HG02840 (cell line): Measurements from ENCODE around the gene MRPS27.
"Not testable (repeated sequence)": the region's sequence is repeated elsewhere in the genome, so short reads cannot be mapped to it uniquely, and the experiment has no call there.

Experiments
- ATAC-seq: cut with Tn5 transposase; IDR thresholded peaks from one replicate; pipeline ENCODE4 v1.9.1; 2021; ENCODE audit warnings: mild to moderate bottlenecking, moderate library complexity, moderate number of reproducible peaks; ENCODE audit not compliant: unreplicated experiment, low FRiP score

MRPS27 gene

GRCh38 chr5:72326306-72326649 lies 6.2 kb upstream of the MRPS27 start:
- no peak for ATAC-seq

GRCh38 chr5:72325566-72326305 lies 5.7 kb upstream of the MRPS27 start:
- no peak for ATAC-seq

GRCh38 chr5:72324189-72324825 lies 4.3 kb upstream of the MRPS27 start:
- ATAC-seq = no peak

- peak; percentile 5 for ATAC-seq
These were observed 535 bp downstream of the MRPS27 start for GRCh38 chr5:72319435-72319975.

GRCh38 chr5:72314571-72315172 lies 5.4 kb downstream of the MRPS27 start:
- ATAC-seq = no peak

- no peak for ATAC-seq
These were observed 6.9 kb downstream of the MRPS27 start for GRCh38 chr5:72313141-72313540.

- ATAC-seq = no peak
These were observed 11.2 kb downstream of the MRPS27 start for GRCh38 chr5:72308853-72309191.

GRCh38 chr5:72307968-72308852 lies 11.8 kb downstream of the MRPS27 start:
- peak; percentile 89 for ATAC-seq

GRCh38 chr5:72307573-72307967 lies 12.5 kb downstream of the MRPS27 start:
- no peak for ATAC-seq

GRCh38 chr5:72305194-72306142 lies 14.6 kb downstream of the MRPS27 start:
- no peak for ATAC-seq

- no peak for ATAC-seq
These were observed 17.9 kb downstream of the MRPS27 start for GRCh38 chr5:72302171-72302570.

- ATAC-seq = peak; percentile 51
These were observed 18.5 kb downstream of the MRPS27 start for GRCh38 chr5:72301557-72301956.

GRCh38 chr5:72300590-72301339 lies 19.3 kb downstream of the MRPS27 start:
- no peak for ATAC-seq

- no peak for ATAC-seq
These were observed 21.3 kb downstream of the MRPS27 start for GRCh38 chr5:72298711-72299110.

GRCh38 chr5:72298136-72298535 lies 21.9 kb downstream of the MRPS27 start:
- not testable (repeated sequence) for ATAC-seq

- no peak for ATAC-seq
These were observed 23.8 kb downstream of the MRPS27 start for GRCh38 chr5:72296256-72296655.

GRCh38 chr5:72295539-72295938 lies 24.5 kb downstream of the MRPS27 start:
- ATAC-seq = no peak

GRCh38 chr5:72294473-72294872 lies 25.6 kb downstream of the MRPS27 start:
- ATAC-seq = no peak

GRCh38 chr5:72293495-72294055 lies 26.5 kb downstream of the MRPS27 start:
- ATAC-seq = no peak
